ENCODE measurements around the gene NRXN2. TPM values are rescaled to one million over a fixed set of nuclear protein-coding genes. Genes with fewer than 3 reads are reported as not detected.

The NRXN2 gene
- total RNA-seq, 1 donor from 2014 or later: 9.8 TPM

DNA sequence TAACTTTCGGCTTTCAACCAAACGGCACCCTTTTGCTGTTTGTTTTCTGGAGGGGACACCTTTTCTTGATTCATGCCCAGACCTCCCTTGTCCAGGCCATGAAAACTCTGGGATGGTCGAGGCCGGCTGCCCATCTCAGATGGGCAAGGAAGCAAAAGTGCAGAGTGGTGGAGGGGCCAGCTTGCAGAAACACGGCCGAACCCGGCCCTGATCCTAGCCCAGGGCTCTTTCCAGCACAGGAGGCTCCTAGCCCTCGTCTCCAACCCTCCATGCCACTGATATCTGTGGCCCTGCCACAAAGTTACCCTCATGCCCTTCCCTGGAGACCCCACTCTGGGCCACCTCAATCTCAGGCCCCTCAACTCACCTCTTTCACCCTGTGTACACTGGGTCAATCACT is 150.9 kb downstream of the NRXN2 start:
- no peak for DNase-seq (ENCODE audit: low spot score in 2 of 2, unreplicated experiment in 2 of 2)
- H3K27ac Mint-ChIP-seq: no peak overlapping the region
- no peaks in the 10 kb centered on the region for H3K9me3 Mint-ChIP-seq

DNA sequence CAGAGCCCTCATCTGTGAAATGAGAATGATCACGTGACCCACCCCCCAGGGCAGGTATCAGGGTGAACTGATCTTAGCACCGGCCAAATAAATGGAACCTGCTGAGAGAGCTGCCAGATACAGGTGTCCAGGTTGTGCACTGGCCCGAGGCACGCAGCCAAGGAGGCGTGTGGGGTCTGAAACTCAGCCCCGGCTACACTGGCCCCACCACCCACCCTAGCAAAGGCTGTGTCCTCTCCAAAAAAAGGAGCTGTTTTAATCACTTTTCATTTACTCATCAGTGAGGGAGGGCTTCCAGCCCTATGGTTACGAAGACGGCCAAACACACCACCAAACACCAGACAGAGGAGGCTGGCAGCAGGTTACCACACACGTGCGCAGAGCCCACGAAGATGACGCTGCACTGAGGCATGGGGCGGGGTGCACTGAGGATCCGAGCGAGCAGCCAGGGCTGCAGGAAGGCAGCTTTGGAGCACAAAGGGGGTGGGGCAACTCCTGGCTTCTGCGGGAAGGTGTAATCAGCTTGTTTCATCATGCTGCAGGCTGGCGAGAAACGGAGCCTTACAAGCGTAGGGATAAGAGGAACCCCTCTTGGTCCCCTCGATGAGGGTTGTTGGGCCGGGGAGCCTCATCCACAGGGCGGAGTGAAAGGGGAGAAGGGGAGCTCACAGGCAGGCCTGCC is 151.4 kb downstream of the NRXN2 start:
- Mint-ChIP-seq H3K27me3 (ENCODE audit: low read depth) (peaks cover 4% of the 10 kb centered on the region), H3K4me1 (peaks cover 7% of the 10 kb centered on the region), H3K36me3 (no peaks in the 10 kb centered on the region), H3K4me3 (no peak overlapping the region), H3K9me3 (no peaks in the 10 kb centered on the region), H3K27ac (no peak overlapping the region)
- TF ChIP-seq CTCF (IDR thresholded peaks at IDR 0.05; ENCODE audit: unreplicated experiment): no peak
- no peak for DNase-seq (ENCODE audit: low spot score in 2 of 2, unreplicated experiment in 2 of 2)

More for the DNA sequence above, 150.9 kb downstream of the NRXN2 start:
- Mint-ChIP-seq H3K36me3 (no peaks in the 10 kb centered on the region), H3K27me3 (ENCODE audit: low read depth) (peaks cover 6% of the 10 kb centered on the region), H3K4me1 (peaks cover 1% of the 10 kb centered on the region), H3K4me3 (no peak overlapping the region)
- TF ChIP-seq CTCF (IDR thresholded peaks at IDR 0.05; ENCODE audit: unreplicated experiment): no peak

- H3K27me3 Mint-ChIP-seq (ENCODE audit: low read depth): peaks cover 4% of the 10 kb centered on the region
Measured at GRCh38 chr11:64571050-64571409, 152.0 kb downstream of the NRXN2 start.

GRCh38 chr11:64570341-64570740 is 152.7 kb downstream of the NRXN2 start:
- peaks cover 2% of the 10 kb centered on the region for H3K27me3 Mint-ChIP-seq (ENCODE audit: low read depth)
- TF ChIP-seq CTCF (IDR thresholded peaks at IDR 0.05; ENCODE audit: unreplicated experiment): no peak

More at GRCh38 chr11:64571050-64571409, 152.0 kb downstream of the NRXN2 start:
- TF ChIP-seq CTCF (IDR thresholded peaks at IDR 0.05; ENCODE audit: unreplicated experiment): no peak
- Mint-ChIP-seq H3K9me3 (no peaks in the 10 kb centered on the region), H3K27ac (no peak overlapping the region), H3K36me3 (no peaks in the 10 kb centered on the region), H3K4me3 (no peak overlapping the region), H3K4me1 (peaks cover 12% of the 10 kb centered on the region)
- no peak for DNase-seq (ENCODE audit: low spot score in 2 of 2, unreplicated experiment in 2 of 2)

DNA sequence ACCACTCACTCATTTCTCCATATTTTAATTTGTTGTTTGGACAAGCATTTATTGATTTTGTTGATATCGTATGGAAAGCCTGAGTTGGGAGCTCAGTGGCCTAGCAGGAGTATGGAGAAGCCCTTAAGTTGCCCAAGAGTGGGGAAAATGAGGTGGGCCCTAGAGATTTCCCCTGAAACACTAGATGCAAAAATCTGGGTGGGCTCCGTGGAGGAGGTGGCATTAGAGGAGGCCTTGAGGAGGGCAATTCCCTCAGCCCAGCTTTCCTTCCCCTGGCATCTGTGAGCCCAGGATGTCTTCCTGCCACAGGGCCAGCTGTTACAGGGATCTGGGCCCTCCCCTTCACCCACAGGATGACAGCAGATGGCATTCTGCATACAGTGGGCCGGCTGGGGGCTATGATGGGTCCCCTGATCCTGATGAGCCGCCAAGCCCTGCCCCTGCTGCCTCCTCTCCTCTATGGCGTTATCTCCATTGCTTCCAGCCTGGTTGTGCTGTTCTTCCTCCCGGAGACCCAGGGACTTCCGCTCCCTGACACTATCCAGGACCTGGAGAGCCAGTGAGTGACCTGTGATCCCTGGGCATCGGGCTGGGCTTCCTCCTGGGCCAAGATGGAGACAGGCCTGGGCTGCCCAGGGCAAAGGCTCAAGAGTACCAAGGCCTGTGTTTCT is 153.6 kb downstream of the NRXN2 start:
- H3K27ac Mint-ChIP-seq: no peak overlapping the region

More at GRCh38 chr11:64570341-64570740, 152.7 kb downstream of the NRXN2 start:
- Mint-ChIP-seq H3K4me3 (no peak overlapping the region), H3K36me3 (no peaks in the 10 kb centered on the region), H3K9me3 (no peaks in the 10 kb centered on the region), H3K4me1 (peaks cover 15% of the 10 kb centered on the region), H3K27ac (no peak overlapping the region)
- no peak for DNase-seq (ENCODE audit: low spot score in 2 of 2, unreplicated experiment in 2 of 2)

More for the DNA sequence above, 153.6 kb downstream of the NRXN2 start:
- DNase-seq (ENCODE audit: low spot score in 2 of 2, unreplicated experiment in 2 of 2): no peak
- Mint-ChIP-seq H3K27me3 (ENCODE audit: low read depth) (no peaks in the 10 kb centered on the region), H3K36me3 (no peaks in the 10 kb centered on the region), H3K4me1 (peaks cover 15% of the 10 kb centered on the region), H3K4me3 (no peak overlapping the region), H3K9me3 (no peaks in the 10 kb centered on the region)
- no peak for TF ChIP-seq CTCF (IDR thresholded peaks at IDR 0.05; ENCODE audit: unreplicated experiment)
